B cell (primary cell): ENCODE data around the gene FGD4.

ENCODE experiments used
- EZH2 ChIP-seq: IDR thresholded peaks from 2 replicates; pipeline ENCODE4 v1.6.1; 2012; ENCODE audit warnings: borderline replicate concordance, low read depth, mild to moderate bottlenecking, moderate library complexity, low read length; ENCODE audit not compliant: insufficient read depth, poor library complexity, severe bottlenecking
- TF ChIP-seq, protein P1 (sequence below): fragments of 200-600 bp; IDR thresholded peaks from one replicate; pipeline ENCODE4 v1.8.0; 2022; ENCODE audit warnings: antibody characterized with exemption, mild to moderate bottlenecking

DNA sequence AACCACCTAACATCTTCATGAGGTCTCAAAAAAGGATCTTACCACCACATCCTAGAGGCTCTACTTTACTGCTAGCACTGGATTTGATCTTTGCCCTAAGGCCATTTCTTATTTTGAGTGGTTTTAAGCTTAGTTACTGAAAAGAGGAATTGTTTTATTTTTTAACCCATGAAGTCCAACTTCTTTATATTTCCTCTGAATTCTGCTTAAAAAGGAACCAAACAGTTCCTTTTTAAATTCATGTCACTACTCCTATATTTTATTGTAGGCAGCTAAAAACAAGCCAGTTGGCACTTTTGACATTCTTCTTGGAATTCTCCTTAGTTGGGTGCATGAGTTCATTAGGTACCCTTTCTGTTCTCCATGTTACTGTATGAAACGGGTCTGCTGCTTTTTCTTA, 76.4 kb downstream of the FGD4 start:
- TF ChIP-seq, protein P1, sequence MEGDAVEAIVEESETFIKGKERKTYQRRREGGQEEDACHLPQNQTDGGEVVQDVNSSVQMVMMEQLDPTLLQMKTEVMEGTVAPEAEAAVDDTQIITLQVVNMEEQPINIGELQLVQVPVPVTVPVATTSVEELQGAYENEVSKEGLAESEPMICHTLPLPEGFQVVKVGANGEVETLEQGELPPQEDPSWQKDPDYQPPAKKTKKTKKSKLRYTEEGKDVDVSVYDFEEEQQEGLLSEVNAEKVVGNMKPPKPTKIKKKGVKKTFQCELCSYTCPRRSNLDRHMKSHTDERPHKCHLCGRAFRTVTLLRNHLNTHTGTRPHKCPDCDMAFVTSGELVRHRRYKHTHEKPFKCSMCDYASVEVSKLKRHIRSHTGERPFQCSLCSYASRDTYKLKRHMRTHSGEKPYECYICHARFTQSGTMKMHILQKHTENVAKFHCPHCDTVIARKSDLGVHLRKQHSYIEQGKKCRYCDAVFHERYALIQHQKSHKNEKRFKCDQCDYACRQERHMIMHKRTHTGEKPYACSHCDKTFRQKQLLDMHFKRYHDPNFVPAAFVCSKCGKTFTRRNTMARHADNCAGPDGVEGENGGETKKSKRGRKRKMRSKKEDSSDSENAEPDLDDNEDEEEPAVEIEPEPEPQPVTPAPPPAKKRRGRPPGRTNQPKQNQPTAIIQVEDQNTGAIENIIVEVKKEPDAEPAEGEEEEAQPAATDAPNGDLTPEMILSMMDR, result no peak
- no peak for TF ChIP-seq EZH2
